Vagina (tissue), 2 donors: ENCODE measurements around the gene TOMM22. TPM values are rescaled to one million over a fixed set of nuclear protein-coding genes. Genes with fewer than 3 reads are reported as not detected.
A peak's percentile ranks its signal among the peaks of the same experiment; 100 is the strongest.
"Not testable (repeated sequence)": the region's sequence is repeated elsewhere in the genome, so short reads cannot be mapped to it uniquely, and the experiment has no call there.

Source experiments
- DNase-seq, 2 donors: peaks; one replicate each; pipeline ENCODE4 v3.0.0-alpha.2; 2017; ENCODE audit errors: extremely low spot score in 2 of 2
- H3K27ac ChIP-seq: fragments of 200-600 bp; sonication (generic); one replicate; pipeline ENCODE4 v1.5.1; 2019
- H3K27me3 ChIP-seq: fragments of 200-600 bp; sonication (generic); one replicate; pipeline ENCODE4 v1.5.1; 2019
- H3K36me3 ChIP-seq, 2 donors: fragments of 200-600 bp; sonication (generic); one replicate each; pipeline ENCODE4 v1.5.1; 2017 to 2019
- H3K4me1 ChIP-seq: fragments of 200-600 bp; sonication (generic); one replicate; pipeline ENCODE4 v1.5.1; 2019
- H3K4me3 ChIP-seq, 2 donors: fragments of 200-600 bp; sonication (generic); 1 replicate in 1 of 2; 2 replicates in 1 of 2; pipeline ENCODE4 v1.5.1; 2016 to 2019
- H3K9me3 ChIP-seq: fragments of 200-600 bp; sonication (generic); one replicate; pipeline ENCODE4 v1.5.1; 2019
- CTCF ChIP-seq, 3 experiments: fragments of 450-650 bp in 2 of 3; fragments of 200-600 bp in 1 of 3; sonication (generic) in 1 of 3; IDR thresholded peaks; one replicate each; pipeline ENCODE4 v1.5.1; 2017 to 2019; ENCODE audit warnings: antibody characterized with exemption in 3 of 3, mild to moderate bottlenecking in 2 of 3, moderate library complexity in 2 of 3
- POLR2A ChIP-seq, 2 donors: fragments of 450-650 bp; IDR thresholded peaks; one replicate each; pipeline ENCODE4 v1.6.1; 2017; ENCODE audit warnings: antibody characterized with exemption in 2 of 2, mild to moderate bottlenecking in 2 of 2, moderate library complexity in 2 of 2
- POLR2AphosphoS5 ChIP-seq, 2 donors: sonication (generic); formaldehyde crosslinking; IDR thresholded peaks; one replicate each; pipeline ENCODE4 v1.9.0; 2017; ENCODE audit warnings: antibody characterized with exemption in 2 of 2, mild to moderate bottlenecking in 2 of 2, low read depth in 1 of 2; ENCODE audit not compliant: insufficient read depth in 1 of 2
- intact Hi-C: fragments of 100-400 bp; cut with DNase I; formaldehyde crosslinking; loops from one replicate; pipeline ENCODE4 v1.15.1; 2023
- total RNA-seq: library from RNA; depleted of rRNA; stranded (reverse); fragments of >200 nt; gene quantifications from one replicate; pipeline ENCODE4 v1.2.3, GENCODE V29; 2016

TOMM22 gene
- 21.1 TPM for total RNA-seq

- no peak for DNase-seq
- intact Hi-C loops, result no loop called here
These were observed at the start of gene TOMM22 for GRCh38 chr22:38681582-38682335. Gene TOMM22 (plus strand): TSS chr22:38681957. CDS start chr22:38681979, 22 bp downstream.

GRCh38 chr22:38632528-38632927 is 49.2 kb upstream of the TOMM22 start:
- DNase-seq, result no peak
- TF ChIP-seq CTCF (IDR thresholded peaks at IDR 0.05), result no peak
- TF ChIP-seq POLR2AphosphoS5 (IDR thresholded peaks at IDR 0.05; ENCODE audit: insufficient read depth in 1 of 2, low read depth in 1 of 2), result no peak
- TF ChIP-seq POLR2A (IDR thresholded peaks at IDR 0.05), result no peak
- H3K36me3 ChIP-seq, result no peaks in the 10 kb centered on the region
- H3K4me3 ChIP-seq, result no peak overlapping the region
- no peaks in the 10 kb centered on the region for H3K27me3 ChIP-seq
- H3K9me3 ChIP-seq, result no peaks in the 10 kb centered on the region
- intact Hi-C loops, result no loop called here
- H3K27ac ChIP-seq, result no peak overlapping the region
- H3K4me1 ChIP-seq, result no peaks in the 10 kb centered on the region

More at GRCh38 chr22:38681582-38682335, at the start of gene TOMM22:
- Histone ChIP-seq H3K4me3 (peak within 1 kb of the TSS; percentile 72 to 96), H3K9me3 (no peaks in the 10 kb centered on the region), H3K27me3 (no peaks in the 10 kb centered on the region), H3K27ac (peak within 1 kb of the TSS; percentile 71), H3K4me1 (peaks cover 16% of the 10 kb centered on the region), H3K36me3 (peaks cover 0 to 30% of the 10 kb centered on the region in 2 donors)
- TF ChIP-seq POLR2A (IDR thresholded peaks at IDR 0.05), result no peak
- peak; percentile 15 to 86 (median 22) for TF ChIP-seq CTCF (IDR thresholded peaks at IDR 0.05)
- TF ChIP-seq POLR2AphosphoS5 (IDR thresholded peaks at IDR 0.05; ENCODE audit: insufficient read depth in 1 of 2, low read depth in 1 of 2), result peak; percentile 90 to 96

DNA sequence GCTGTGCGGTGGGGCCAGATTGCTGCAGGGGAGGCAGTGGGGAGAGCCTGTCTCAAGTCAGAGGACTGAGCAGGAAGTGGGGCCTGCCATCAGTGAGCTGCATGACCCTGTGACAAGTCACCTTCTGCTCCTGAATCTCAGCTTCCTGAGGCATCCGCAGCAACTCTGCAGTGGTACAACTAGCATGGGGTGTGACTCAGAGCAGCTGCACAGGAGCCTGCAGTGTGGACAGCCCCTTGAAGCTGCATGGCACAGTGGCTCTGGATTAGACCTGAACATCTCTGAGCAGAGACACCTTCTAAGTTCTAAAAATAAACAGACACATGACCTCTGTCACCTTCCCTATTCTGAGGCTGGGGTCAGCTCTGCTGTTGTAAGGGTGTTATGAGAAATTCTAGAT is 43.5 kb upstream of the TOMM22 start:
- H3K27ac ChIP-seq, result no peak overlapping the region
- no peaks in the 10 kb centered on the region for H3K27me3 ChIP-seq
- intact Hi-C loops, result no loop called here
- H3K36me3 ChIP-seq, result no peaks in the 10 kb centered on the region
- DNase-seq, result no peak
- TF ChIP-seq CTCF (IDR thresholded peaks at IDR 0.05) (no peak), POLR2A (IDR thresholded peaks at IDR 0.05) (no peak), POLR2AphosphoS5 (IDR thresholded peaks at IDR 0.05; ENCODE audit: insufficient read depth in 1 of 2, low read depth in 1 of 2) (no peak)
- H3K4me1 ChIP-seq, result no peaks in the 10 kb centered on the region
- H3K4me3 ChIP-seq, result no peak overlapping the region
- no peaks in the 10 kb centered on the region for H3K9me3 ChIP-seq

GRCh38 chr22:38638728-38639127 is 43.0 kb upstream of the TOMM22 start:
- no peaks in the 10 kb centered on the region for H3K9me3 ChIP-seq
- H3K27me3 ChIP-seq, result no peaks in the 10 kb centered on the region
- H3K4me3 ChIP-seq, result no peak overlapping the region
- no peak overlapping the region for H3K27ac ChIP-seq
- DNase-seq, result no peak
- no peaks in the 10 kb centered on the region for H3K4me1 ChIP-seq
- intact Hi-C loops, result no loop called here
- TF ChIP-seq POLR2A (IDR thresholded peaks at IDR 0.05), result no peak
- no peak for TF ChIP-seq POLR2AphosphoS5 (IDR thresholded peaks at IDR 0.05; ENCODE audit: insufficient read depth in 1 of 2, low read depth in 1 of 2)
- no peak for TF ChIP-seq CTCF (IDR thresholded peaks at IDR 0.05)
- no peaks in the 10 kb centered on the region for H3K36me3 ChIP-seq

- Histone ChIP-seq H3K4me1 (no peaks in the 10 kb centered on the region), H3K27ac (no peak overlapping the region), H3K27me3 (no peaks in the 10 kb centered on the region), H3K36me3 (no peaks in the 10 kb centered on the region), H3K9me3 (no peaks in the 10 kb centered on the region), H3K4me3 (no peak overlapping the region)
- no peak for TF ChIP-seq CTCF (IDR thresholded peaks at IDR 0.05)
- TF ChIP-seq POLR2AphosphoS5 (IDR thresholded peaks at IDR 0.05; ENCODE audit: insufficient read depth in 1 of 2, low read depth in 1 of 2), result no peak
- TF ChIP-seq POLR2A (IDR thresholded peaks at IDR 0.05), result no peak
- no peak for DNase-seq
- intact Hi-C loops, result no loop called here
These were observed 40.2 kb upstream of the TOMM22 start for GRCh38 chr22:38641476-38642040.

GRCh38 chr22:38644245-38644644 is 37.5 kb upstream of the TOMM22 start:
- H3K9me3 ChIP-seq, H3K36me3 ChIP-seq, H3K27me3 ChIP-seq, H3K4me3 ChIP-seq, intact Hi-C loops, H3K4me1 ChIP-seq, H3K27ac ChIP-seq, DNase-seq: not testable (repeated sequence)
